NCI-H1930 (cell line): ENCODE data around the gene SCAP.
A peak's percentile ranks its signal among the peaks of the same experiment; 100 is the strongest.
"Not testable (repeated sequence)": the region's sequence is repeated elsewhere in the genome, so short reads cannot be mapped to it uniquely, and the experiment has no call there.

Experiments
- DNase-seq, 2 experiments: peaks; one replicate each; lab custom pipeline; 2025; lab: John Stamatoyannopoulos, UW

SCAP gene

GRCh38 chr3:47475570-47476329 lies at the start of gene SCAP:
TSS of gene SCAP (minus strand) at chr3:47475941. CDS start at chr3:47442993, 32,948 bp downstream.
- peak; percentile 76 to 83 for DNase-seq

GRCh38 chr3:47523310-47524073 lies 47.8 kb upstream of the SCAP start:
- no peak for DNase-seq

- peak; percentile 67 to 75 for DNase-seq
Observed at GRCh38 chr3:47522082-47522987, 46.6 kb upstream of the SCAP start.

DNA sequence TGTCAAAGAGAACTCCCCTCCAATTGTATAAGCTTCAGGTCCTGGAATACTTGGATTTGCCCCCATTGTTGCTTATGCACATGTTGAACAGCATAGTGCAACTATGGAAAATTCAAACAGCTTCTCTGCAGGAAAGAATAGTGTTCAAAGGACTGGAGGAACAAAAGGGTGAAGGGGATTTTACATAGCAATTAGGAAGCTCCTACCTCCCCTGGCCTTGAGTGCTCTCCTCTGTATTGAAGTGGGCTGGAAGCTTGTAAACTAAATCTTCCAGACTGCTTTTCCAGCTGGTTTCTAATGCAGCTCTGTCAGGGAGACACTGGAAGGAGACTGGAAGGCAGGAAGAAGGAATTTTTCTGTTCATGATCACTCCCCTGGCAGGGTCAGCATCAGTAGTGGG lies 45.0 kb upstream of the SCAP start:
- DNase-seq, result no peak

- no peak for DNase-seq
Observed at GRCh38 chr3:47517937-47518336, 42.2 kb upstream of the SCAP start.

DNA sequence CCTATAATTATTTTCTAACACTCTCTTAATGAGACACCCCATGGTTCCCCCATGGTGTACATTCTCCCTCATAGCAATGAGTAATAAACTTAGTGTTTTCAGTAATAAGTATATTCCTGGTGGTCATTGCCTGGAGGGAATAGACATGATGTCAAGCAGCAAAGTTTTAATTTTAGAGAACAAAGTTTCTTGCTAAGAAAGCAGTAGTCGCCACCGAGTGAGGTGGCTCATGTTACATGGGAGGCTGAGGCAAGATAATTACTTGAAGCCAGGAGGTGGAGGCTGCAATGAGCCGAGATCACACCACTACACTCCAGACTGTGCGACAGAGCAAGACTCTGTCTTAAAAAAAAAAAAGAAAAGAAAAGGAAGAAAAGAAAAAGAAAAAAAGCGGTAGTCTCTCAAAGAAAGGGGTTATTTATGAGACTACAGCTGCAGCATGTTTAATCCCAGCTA lies 40.2 kb upstream of the SCAP start:
- DNase-seq, result no peak

DNA sequence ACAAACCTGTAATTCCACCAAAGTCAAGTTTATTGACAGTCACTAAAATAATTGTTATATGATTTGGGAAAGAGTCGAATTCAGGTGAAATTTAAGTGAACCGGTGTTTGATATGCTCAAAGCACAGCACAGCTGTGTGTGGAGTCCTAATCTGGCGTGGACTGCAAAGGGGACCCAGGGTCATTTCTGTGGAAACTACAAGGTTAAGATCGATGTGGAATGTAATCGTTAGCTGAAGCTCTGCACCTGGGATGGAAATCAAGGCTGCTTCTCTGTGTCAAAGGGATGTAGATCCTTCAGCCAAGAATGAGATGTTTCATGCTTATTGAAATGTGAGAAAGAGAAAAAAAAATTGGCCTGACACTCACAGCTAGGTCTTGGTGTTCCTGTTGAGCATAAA lies 39.4 kb upstream of the SCAP start:
- DNase-seq, result no peak

- peak; percentile 80 to 92 for DNase-seq
Observed at GRCh38 chr3:47513125-47513929, 37.6 kb upstream of the SCAP start, which contains the start of gene ELP6. TSS of gene ELP6 (minus strand) at chr3:47513712. CDS start at chr3:47513590, 122 bp downstream.

GRCh38 chr3:47512416-47513124 lies 36.8 kb upstream of the SCAP start:
- DNase-seq, result no peak

- not testable (repeated sequence) for DNase-seq
Observed at GRCh38 chr3:47505267-47505666, 29.5 kb upstream of the SCAP start.

GRCh38 chr3:47504113-47504512 lies 28.4 kb upstream of the SCAP start:
- DNase-seq, result no peak

- no peak for DNase-seq
Observed at GRCh38 chr3:47503033-47503432, 27.3 kb upstream of the SCAP start.

GRCh38 chr3:47496892-47497291 lies 21.2 kb upstream of the SCAP start:
- no peak for DNase-seq

DNA sequence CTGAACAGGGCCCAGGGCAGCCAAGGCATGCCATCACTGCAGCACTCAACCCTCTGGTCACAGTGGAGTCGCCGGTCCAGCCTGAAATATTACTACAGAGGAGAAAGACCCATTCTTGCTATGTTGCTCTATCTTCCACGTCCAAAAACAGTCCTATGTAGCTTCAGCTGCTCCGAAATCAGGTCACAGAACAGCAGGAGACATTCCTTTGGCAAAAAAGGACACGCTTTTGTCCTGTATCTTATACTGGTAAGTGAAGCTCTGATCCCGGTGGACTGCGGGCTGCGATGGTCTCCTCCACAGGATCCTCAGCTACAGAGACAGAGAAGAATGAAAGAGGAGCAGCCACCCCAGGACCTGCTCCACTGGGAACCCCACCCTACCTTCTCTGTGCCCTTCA lies 20.1 kb upstream of the SCAP start:
- no peak for DNase-seq

GRCh38 chr3:47495111-47495510 lies 19.4 kb upstream of the SCAP start:
- no peak for DNase-seq

DNA sequence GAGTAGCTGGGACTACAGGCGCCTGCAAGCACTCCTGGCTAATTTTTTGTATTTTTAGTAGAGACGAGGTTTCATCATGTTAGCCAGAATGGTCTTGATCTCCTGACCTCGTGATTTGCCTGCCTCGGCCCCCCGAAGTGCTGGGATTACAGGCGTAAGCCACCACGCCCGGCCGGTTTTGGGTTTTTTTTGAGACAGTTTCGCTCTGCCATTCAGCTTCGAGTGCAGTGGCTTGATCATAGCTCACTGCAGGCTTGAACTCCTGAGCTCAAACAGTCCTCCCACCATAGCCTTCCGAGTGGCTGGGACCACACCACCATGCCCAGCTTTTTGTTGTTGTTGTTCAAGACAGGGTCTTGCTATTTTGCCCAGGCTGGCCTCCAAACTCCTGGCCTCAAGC lies 16.0 kb upstream of the SCAP start:
- no peak for DNase-seq

- no peak for DNase-seq
Observed at GRCh38 chr3:47491186-47491585, 15.4 kb upstream of the SCAP start.

GRCh38 chr3:47487265-47487664 lies 11.5 kb upstream of the SCAP start:
- no peak for DNase-seq

DNA sequence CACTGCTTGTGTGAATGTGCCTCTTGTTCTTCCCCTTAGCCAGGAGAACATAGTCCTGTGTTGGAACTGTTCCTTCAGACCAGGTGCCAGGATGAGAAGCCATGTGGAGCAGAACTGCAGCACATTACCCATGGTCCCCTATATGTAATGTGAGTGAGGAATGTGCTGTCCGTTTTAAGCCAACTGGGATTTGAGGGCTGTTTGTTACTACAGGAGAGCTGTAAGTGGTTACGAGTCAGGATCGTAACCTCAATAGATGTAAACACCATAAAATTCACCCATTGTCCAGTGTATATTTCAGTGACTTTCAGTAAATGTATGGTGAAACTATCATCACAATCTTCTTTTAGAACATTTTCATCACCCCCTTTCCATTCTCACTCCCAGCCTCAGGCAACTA lies 10.1 kb upstream of the SCAP start:
- DNase-seq, result no peak

DNA sequence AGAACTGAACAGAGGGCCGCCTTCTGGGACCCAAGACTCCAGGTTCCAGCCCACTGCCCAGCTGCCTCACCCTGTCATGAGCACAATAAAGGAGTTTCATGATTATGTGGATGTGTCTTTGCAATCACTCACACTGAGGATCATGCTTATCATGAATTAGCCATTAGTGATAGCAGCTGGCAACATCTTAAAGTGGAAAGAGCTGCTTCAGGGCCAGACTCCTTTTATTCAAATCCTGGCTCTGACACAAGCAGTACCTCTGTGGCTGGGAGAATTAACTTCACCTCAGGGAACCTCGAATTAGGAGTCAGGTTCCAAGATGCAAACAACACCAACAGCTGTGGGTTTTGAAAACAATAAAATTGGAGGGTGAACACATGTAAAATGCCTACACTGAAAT lies 6.6 kb upstream of the SCAP start:
- no peak for DNase-seq

GRCh38 chr3:47481763-47482162 lies 6.0 kb upstream of the SCAP start:
- DNase-seq, result not testable (repeated sequence)
